G401.6 (cell line): Measurements from ENCODE around the gene MCC.
"Not testable (repeated sequence)": the region's sequence is repeated elsewhere in the genome, so short reads cannot be mapped to it uniquely, and the experiment has no call there.

ENCODE experiments used
- FAIRE-seq: peaks from 2 replicates; lab custom pipeline; 2012; peaks lifted over from hg19 to GRCh38; lab: Jason Lieb, UNC

Gene MCC

DNA sequence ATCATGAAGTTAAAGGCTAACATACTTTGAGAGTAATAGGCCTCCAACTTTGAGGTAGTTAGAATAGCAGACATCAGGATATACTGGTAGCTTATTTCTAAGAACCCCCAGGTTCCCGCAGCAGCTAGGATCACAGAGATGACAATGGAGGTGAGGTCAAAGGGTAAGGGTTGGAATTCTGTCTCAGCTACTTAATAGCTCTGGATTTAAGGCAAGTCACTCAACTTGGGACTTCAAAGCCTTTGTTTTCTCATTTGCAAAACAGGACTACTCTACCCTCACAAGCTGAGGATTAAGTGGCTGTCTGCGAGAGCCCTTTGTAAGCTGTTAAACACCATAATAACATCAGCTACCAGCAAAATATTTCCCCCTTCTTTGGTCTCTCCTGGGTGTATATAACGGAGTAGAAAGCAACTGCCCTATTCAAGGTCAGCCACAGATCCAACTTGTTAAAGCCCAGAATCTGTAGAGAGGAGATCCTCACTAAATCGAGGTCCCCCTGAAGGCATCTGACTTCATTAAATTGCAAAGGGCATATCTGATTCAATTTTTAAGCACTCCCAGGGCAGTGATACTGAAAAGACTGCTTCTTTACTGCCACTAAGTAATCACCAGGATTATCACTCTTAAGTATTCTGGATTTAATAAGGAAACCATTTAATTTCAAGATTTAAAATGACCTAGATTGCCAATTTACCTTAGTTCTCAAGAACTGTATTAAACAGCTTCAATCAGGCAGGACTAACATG is 407.0 kb downstream of the MCC start:
- FAIRE-seq, result no peak

GRCh38 chr5:113076649-113077048 is 411.6 kb downstream of the MCC start:
- FAIRE-seq, result not testable (repeated sequence)

DNA sequence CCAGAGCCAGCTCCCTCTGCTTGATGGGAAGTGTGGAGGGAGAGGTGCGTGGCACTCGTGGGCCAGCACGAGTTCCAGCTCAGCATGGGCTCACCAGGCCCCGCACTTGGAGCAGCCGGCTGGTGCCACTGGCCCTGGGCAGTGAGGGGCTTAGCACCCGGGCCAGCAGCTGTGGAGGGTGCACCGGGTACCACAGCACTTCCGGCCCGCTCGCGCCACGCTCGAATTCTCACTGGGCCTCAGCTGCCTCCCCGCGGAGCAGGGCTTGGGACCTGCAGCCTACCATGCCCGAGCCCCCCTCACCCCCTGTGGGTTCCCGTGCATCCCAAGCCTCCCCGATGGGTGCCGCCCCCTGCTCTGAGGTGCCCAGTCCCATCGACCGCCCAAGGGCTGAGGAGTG is 413.2 kb downstream of the MCC start:
- FAIRE-seq, result no peak

DNA sequence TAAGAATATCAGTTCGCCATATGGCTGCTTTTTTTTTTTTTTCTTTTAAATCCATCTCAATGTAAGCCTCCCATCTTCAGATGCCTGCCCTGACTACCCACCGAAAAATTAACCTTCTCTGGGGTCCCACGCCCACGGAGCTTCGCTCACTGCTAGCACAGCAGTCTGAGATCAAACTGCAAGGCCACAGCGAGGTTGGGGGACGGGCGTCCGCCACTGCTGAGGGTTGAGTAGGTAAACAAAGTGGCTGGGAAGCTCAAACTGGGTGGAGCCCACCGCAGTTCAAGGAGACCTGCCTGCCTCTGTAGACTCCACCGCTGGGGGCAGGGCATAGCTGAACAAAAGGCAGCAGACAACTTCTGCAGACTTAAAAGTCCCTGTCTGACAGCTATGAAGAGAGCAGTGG is 414.6 kb downstream of the MCC start:
- not testable (repeated sequence) for FAIRE-seq

GRCh38 chr5:113071401-113071800 is 416.9 kb downstream of the MCC start:
- FAIRE-seq, result no peak

DNA sequence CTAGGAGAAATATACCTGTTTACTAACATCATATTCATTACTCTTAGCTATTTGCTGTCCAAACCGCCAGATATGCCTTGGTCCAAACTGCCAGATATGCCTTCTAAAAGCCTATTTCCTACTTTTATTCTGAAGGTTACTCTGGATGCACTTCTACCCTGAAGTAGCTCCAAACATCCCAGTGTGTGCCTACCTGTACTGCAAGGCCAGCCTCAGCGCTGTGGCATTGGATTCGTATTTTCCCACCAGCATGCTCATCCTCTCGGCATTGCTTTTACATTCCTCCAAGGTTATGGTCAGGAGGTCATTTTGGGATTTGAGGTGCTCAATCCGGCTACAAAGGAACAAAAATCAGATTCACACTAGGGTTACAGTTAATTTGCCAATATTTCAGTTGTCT is 417.4 kb downstream of the MCC start:
- no peak for FAIRE-seq

- FAIRE-seq, result no peak
Observed at GRCh38 chr5:113068559-113068958, 419.7 kb downstream of the MCC start.

- no peak for FAIRE-seq
Observed at GRCh38 chr5:113067635-113068344, 420.5 kb downstream of the MCC start.

DNA sequence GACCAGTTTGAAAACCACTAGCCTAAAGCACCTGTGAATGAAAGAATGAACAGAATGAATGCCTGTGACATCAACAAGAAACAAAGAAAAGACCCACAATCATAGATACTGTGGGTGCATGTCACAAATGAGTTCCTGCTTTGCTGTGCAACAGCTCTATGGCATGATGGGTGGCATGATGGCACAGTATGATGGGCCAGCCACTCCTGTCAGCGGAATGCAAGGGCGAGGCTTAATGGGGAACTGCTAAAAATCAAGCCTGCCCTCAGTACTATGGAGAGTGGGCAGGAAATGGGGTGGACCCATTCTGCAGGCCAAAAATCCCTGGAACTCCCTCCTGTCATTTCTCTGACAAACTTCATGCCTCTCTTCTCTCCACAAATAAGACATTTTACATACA is 422.6 kb downstream of the MCC start:
- no peak for FAIRE-seq

DNA sequence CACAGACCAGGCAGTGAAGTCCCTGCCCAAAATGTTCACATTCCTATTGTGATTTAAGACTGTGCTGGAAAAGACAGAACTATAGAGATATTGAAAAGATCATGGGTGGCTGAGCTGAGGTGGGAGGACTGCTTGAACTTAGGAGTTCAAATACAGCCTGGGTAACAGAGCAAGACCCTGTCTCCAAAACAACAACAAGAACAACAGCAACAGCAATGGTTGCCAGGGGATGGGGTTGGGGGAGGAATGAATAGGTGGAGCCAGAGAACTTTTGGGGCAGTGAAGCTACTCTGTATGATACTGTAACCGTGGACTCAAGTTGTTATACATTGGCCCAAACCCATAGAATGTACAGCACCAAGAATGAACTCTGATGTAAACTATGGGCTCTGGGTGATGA is 423.4 kb downstream of the MCC start:
- FAIRE-seq, result no peak

- FAIRE-seq, result no peak
Observed at GRCh38 chr5:113063927-113064326, 424.3 kb downstream of the MCC start.

DNA sequence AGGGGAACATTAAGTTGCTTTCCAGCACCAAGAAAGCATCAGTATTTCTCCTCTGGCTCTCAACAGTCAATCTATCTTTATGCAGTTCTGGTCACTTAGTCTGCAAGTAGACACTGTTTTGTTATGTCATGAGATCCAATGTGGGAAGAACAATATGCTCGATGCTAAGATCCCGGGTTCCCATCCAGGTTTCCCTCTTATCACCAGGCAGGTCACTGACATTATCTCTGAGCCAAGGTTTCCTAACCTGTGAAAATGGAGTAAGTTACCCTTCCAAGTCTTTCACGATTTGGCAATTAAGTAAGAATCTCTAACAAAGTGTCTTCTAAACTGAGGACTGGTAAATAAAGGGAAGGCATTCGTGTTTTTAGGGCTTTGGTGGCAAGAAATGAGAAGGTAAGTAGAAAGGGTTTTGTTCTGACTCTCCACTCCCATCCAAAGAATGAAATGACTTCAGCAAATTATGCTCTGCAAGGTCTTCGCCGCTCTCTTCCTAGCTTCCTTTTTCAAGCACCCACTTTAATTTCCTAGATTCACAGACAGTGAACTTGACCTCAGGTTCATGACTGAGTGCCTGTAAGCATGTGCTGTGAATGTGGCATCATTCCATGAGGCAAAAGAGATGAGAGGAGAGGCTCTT is 425.3 kb downstream of the MCC start:
- FAIRE-seq, result no peak

DNA sequence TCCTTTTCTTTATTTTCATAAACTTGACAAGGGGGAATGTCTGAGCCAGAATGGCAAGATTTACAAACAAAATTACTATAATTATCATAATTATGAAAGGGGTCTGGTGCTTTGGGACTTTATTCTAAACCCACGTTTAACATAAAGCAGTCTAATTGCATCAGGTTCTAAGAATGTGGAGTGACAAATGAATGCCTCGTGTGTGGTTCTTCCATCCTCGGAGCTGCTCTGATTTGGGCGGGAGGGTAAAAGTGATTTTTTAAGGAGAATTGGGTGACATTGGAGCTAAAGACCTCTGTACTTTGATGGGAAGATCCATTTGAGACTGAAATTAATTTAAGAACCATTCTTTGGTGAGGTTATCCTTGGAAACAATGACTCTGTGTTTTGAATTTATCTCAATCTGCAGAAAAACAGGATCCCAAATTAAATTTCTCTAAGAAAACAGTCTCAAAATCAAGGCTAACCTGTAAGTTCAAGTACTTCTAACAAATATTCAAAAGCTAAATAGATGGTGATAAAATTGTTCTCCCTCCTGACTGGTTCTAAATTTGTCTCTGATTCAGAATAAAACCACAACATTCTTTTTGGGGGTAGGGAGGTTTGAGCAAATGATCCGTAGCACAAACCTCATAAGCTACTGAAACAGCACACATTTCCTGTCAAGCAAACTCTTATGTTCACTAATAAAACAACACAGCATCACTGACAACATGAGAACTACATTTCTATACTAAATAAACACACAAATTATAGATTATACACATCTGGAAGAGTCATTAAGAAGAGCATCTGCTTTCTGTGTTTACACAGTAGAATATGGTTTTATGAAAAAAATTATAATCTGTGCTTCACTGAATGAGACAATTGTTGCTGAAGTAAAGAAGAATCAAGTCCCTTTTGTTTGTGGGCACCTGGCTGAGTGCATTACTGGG is 426.1 kb downstream of the MCC start:
- FAIRE-seq, result no peak

DNA sequence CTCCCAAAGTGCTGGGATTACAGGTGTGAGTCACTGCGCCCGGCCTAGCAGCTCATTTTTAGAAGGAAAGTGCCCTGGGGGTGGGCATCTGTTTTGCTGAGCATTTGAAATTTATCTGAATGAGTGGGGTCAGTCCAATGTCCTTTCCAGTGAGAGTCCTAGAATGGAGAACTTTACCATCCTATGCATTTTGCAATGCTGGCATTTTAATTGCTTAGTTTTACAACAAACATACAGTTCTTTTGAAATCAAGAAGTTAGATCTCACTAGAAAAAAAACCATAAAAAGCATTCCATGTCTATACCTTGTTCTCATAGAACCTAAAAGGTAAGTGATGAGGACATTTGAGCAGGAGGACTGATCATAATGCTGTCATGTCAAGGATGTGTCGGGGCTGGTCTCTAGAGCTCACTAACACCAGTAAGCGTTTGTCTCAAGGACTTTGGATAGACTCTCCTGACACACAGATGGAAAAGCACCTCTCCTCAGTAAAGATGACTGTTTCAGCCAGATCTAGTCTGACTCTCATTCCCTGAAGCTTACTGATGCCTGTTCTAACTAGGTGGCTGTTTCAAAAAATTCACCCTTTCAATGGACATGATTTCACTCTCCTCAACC is 427.7 kb downstream of the MCC start:
- FAIRE-seq, result no peak

DNA sequence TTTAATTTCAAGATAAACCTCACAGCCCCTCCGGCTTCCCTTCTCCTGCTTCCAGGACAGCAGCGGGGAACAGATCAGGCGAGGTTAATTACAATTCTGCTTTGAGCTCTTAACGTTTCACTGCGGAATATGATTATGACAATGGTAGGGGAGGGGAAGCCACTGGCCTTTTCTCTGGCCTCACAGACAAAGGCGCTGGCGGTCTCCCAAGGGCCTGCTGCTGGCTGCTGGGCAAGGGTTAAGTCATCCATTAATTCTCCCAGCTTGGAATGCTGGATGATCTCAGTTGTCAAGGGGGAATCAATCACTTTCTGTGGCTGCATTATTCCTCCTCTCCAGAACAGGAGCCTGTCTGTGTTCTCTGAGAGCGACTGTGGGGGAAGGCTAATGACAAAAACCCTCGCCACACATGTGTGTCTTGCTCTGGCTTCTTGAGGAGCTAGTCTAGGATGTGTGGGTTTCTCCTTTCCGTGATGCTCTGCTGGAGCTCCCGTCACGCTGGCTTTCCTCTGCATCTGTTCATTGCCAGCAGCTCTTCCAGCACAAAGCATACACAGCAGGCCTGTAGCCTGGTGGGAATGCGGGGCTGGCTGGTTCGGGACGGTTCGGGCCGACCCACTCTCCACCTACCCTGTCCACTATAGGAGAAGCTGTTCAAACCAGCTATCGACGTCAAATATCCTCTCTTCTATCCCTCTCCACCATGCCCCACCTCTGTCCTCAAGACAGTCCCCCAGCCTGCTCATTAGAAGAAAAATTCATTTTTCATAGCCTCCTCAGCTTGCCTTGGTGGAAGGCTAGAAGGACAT is 428.8 kb downstream of the MCC start:
- FAIRE-seq, result no peak

GRCh38 chr5:113058706-113059226 is 429.5 kb downstream of the MCC start:
- no peak for FAIRE-seq

GRCh38 chr5:113058269-113058668 is 430.0 kb downstream of the MCC start:
- FAIRE-seq, result no peak

GRCh38 chr5:113057557-113057984 is 430.7 kb downstream of the MCC start:
- no peak for FAIRE-seq

DNA sequence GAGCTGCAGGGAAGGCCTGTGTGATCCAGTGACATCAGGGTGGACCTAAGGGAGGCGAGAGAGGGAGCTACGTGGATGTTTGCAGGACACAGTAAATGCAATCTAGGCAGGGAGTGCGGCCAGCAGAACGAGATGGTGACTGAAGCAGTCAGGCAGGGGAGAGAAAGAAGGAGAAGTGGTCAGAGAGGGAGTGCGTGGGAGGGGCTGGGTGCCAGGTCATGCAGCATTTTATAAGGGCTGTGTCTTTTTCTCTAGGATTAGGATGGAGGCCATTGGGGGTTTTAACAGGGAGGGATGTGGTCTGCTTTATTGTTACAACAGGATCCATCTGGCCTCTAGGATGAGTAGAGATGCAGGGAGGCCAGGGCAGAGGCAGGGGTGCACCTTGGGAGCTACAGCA is 431.3 kb downstream of the MCC start:
- FAIRE-seq, result no peak

- FAIRE-seq, result no peak
Observed at GRCh38 chr5:113054899-113055298, 433.4 kb downstream of the MCC start.

- FAIRE-seq, result no peak
Observed at GRCh38 chr5:113053511-113053995, 434.7 kb downstream of the MCC start.
